Neural progenitor cell (in vitro differentiated cells): ENCODE data around the gene GFOD2. TPM values are rescaled to one million over a fixed set of nuclear protein-coding genes. Genes with fewer than 3 reads are reported as not detected.

ENCODE experiments used
- DNase-seq: peaks from one replicate; pipeline ENCODE4 v3.0.0-alpha.2; 2016; ENCODE audit warnings: low spot score
- H2AFZ ChIP-seq: fragments of 200-600 bp; sonication (generic); replicated peaks from 2 replicates; pipeline ENCODE4 v1.6.1; 2016; ENCODE audit warnings: antibody characterized with exemption
- H3F3A ChIP-seq: fragments of 200-600 bp; sonication (generic); 2 replicates; pipeline ENCODE4 v1.6.1; 2016; ENCODE audit warnings: antibody characterized with exemption, low read depth
- H3K27ac ChIP-seq: fragments of 200-600 bp; sonication (generic); 2 replicates; pipeline ENCODE4 v1.5.1; 2016; ENCODE audit warnings: mild to moderate bottlenecking
- H3K27me3 ChIP-seq: fragments of 200-600 bp; sonication (generic); 2 replicates; pipeline ENCODE4 v1.6.1; 2016; ENCODE audit warnings: mild to moderate bottlenecking, moderate library complexity
- H3K36me3 ChIP-seq: fragments of 200-600 bp; sonication (generic); 2 replicates; pipeline ENCODE4 v1.5.1; 2016
- H3K4me1 ChIP-seq: fragments of 200-600 bp; sonication (generic); 2 replicates; pipeline ENCODE4 v1.6.1; 2016; ENCODE audit warnings: mixed run types
- H3K4me2 ChIP-seq: fragments of 200-600 bp; sonication (generic); 2 replicates; pipeline ENCODE4 v1.6.1; 2016
- H3K4me3 ChIP-seq: fragments of 200-600 bp; sonication (generic); 2 replicates; pipeline ENCODE4 v1.5.1; 2016
- H3K79me2 ChIP-seq: fragments of 200-600 bp; sonication (generic); 2 replicates; pipeline ENCODE4 v1.6.1; 2016; ENCODE audit warnings: low read depth
- H3K9ac ChIP-seq: fragments of 200-600 bp; sonication (generic); 2 replicates; pipeline ENCODE4 v1.6.1; 2016
- H3K9me3 ChIP-seq: fragments of 200-600 bp; sonication (generic); 2 replicates; pipeline ENCODE4 v1.5.1; 2016; ENCODE audit warnings: low read depth
- H4K20me1 ChIP-seq: fragments of 200-600 bp; sonication (generic); 2 replicates; pipeline ENCODE4 v1.6.1; 2016; ENCODE audit warnings: low read depth
- H3K27ac Mint-ChIP-seq: 3 replicates; pipeline ENCODE4 v1.8.0; 2021; ENCODE audit warnings: mixed read lengths
- H3K27me3 Mint-ChIP-seq: 2 replicates; pipeline ENCODE4 v1.8.0; 2022; ENCODE audit warnings: low read depth, mild to moderate bottlenecking, inconsistent platforms, moderate library complexity, mixed read lengths; ENCODE audit not compliant: insufficient read depth
- H3K36me3 Mint-ChIP-seq: 3 replicates; pipeline ENCODE4 v1.8.0; 2021; ENCODE audit warnings: mixed read lengths
- H3K4me1 Mint-ChIP-seq: 3 replicates; pipeline ENCODE4 v1.8.0; 2021; ENCODE audit warnings: mixed read lengths
- H3K4me3 Mint-ChIP-seq: 3 replicates; pipeline ENCODE4 v1.8.0; 2021; ENCODE audit warnings: mild to moderate bottlenecking, moderate library complexity, mixed read lengths
- H3K9me3 Mint-ChIP-seq: 3 replicates; pipeline ENCODE4 v1.8.0; 2020; ENCODE audit warnings: mixed read lengths
- EZH2 ChIP-seq: fragments of 200-600 bp; sonication (generic); IDR thresholded peaks from 2 replicates; pipeline ENCODE4 v1.6.1; 2017; ENCODE audit warnings: antibody characterized with exemption, mild to moderate bottlenecking, moderate library complexity
- EZH2phosphoT487 ChIP-seq: fragments of 200-600 bp; sonication (generic); IDR thresholded peaks from 2 replicates; pipeline ENCODE4 v1.6.1; 2017; ENCODE audit warnings: antibody characterized with exemption
- total RNA-seq: library from RNA; depleted of rRNA; stranded (reverse); fragments of >200 nt; gene quantifications from 2 replicates; pipeline ENCODE4 v1.2.3, GENCODE V29; 2015; ENCODE audit warnings: low replicate concordance
- TF ChIP-seq, protein P1 (sequence below): fragments of 200-600 bp; sonication (generic); IDR thresholded peaks from 2 replicates; pipeline ENCODE4 v1.5.1; 2017; ENCODE audit warnings: antibody characterized with exemption, mild to moderate bottlenecking

Gene GFOD2
- total RNA-seq, 1 donor from 2014 or later = 13.2 TPM

DNA sequence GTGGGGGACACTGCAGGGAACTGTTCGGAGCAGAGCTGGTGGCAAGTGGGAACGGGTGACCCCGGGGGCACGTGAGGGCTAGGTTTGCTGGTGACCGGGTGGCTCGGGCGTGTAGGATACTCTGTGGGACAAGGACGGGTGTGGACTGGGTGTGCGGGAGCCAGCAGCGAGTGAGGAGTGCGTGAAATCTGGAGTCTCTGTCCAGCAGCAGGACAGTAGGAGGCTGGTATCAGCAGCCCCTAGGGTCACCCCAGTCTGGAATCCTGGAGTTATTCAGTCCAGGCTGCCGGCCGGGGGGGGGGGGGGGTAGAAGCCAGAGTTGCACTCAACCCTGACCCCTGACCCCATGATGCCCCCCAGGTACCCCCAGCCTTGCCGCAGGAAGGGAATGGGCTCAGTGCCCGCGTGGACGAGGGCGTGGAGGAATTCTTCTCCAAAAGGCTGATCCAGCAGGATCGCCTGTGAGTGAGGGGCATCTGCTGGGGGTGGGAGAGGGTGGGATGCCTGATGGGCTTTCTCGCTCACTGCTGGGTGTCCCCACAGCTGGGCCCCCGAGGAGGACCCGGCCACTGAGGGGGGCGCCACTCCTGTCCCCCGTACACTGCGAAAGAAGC lies 65.2 kb downstream of the GFOD2 start:
- peaks cover 10% of the 10 kb centered on the region for H3K4me1 Mint-ChIP-seq
- DNase-seq = no peak
- H3K36me3 Mint-ChIP-seq = no peaks in the 10 kb centered on the region
- H3K4me1 ChIP-seq = peaks cover 7% of the 10 kb centered on the region
- no peaks in the 10 kb centered on the region for H3K9me3 Mint-ChIP-seq
- peaks cover 69% of the 10 kb centered on the region for H4K20me1 ChIP-seq
- no peak overlapping the region for H3K27ac ChIP-seq
- peaks cover 37% of the 10 kb centered on the region for H3K27me3 Mint-ChIP-seq
- H2AFZ ChIP-seq = no peak overlapping the region
- H3K79me2 ChIP-seq = peaks cover 2% of the 10 kb centered on the region
- H3F3A ChIP-seq = peaks cover 8% of the 10 kb centered on the region
- peak overlapping the region; percentile 83 for H3K4me2 ChIP-seq
- H3K36me3 ChIP-seq = no peaks in the 10 kb centered on the region
- H3K9me3 ChIP-seq = no peaks in the 10 kb centered on the region
- TF ChIP-seq, protein P1, sequence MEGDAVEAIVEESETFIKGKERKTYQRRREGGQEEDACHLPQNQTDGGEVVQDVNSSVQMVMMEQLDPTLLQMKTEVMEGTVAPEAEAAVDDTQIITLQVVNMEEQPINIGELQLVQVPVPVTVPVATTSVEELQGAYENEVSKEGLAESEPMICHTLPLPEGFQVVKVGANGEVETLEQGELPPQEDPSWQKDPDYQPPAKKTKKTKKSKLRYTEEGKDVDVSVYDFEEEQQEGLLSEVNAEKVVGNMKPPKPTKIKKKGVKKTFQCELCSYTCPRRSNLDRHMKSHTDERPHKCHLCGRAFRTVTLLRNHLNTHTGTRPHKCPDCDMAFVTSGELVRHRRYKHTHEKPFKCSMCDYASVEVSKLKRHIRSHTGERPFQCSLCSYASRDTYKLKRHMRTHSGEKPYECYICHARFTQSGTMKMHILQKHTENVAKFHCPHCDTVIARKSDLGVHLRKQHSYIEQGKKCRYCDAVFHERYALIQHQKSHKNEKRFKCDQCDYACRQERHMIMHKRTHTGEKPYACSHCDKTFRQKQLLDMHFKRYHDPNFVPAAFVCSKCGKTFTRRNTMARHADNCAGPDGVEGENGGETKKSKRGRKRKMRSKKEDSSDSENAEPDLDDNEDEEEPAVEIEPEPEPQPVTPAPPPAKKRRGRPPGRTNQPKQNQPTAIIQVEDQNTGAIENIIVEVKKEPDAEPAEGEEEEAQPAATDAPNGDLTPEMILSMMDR = no peak
- TF ChIP-seq EZH2phosphoT487 = no peak
- no peak for TF ChIP-seq EZH2
- H3K9ac ChIP-seq = no peak overlapping the region
- H3K4me3 Mint-ChIP-seq = peak overlapping the region; percentile 91
- peaks cover 36% of the 10 kb centered on the region for H3K27me3 ChIP-seq
- H3K27ac Mint-ChIP-seq = no peak overlapping the region
- peak overlapping the region; percentile 46 for H3K4me3 ChIP-seq

DNA sequence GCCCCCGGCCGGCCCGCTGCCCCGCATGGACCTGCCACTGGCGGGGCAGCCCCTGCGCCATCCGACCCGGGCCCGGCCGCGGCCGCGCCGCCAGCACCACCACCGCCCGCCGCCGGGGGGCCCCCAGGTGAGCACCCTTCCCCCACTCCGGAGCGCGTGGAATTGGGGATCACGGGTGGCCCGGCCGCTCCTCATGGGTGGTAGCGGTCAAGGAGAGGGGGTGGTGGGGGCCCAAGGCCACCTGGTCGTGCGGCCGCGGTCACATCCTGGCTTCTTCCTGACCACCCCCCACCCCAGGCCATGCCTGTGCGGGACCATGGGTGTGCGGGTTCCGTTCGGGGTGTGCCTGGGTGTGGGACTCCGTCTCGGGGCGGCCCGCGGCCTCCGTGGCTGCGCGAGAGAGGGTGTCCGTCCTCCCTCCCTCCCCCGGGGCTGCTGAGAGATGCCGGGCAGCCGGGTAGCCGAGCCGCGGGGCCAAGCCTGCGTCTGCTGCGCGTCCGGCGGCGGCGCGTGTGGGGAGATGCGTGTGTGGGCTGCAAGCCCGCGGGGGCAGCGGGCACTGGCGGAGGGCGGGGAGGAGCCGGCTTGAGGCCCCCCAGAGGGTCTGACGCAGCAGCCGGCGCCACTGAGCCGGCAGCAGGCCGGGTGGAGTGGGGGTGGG lies 65.9 kb downstream of the GFOD2 start:
- peaks cover 62% of the 10 kb centered on the region for H4K20me1 ChIP-seq
- peak; percentile 51 for DNase-seq
- peaks cover 8% of the 10 kb centered on the region for H3F3A ChIP-seq
- H3K27ac Mint-ChIP-seq = no peak overlapping the region
- no peaks in the 10 kb centered on the region for H3K36me3 ChIP-seq
- H3K4me1 Mint-ChIP-seq = peaks cover 10% of the 10 kb centered on the region
- H3K9ac ChIP-seq = no peak overlapping the region
- H3K4me3 ChIP-seq = peak overlapping the region; percentile 46
- no peaks in the 10 kb centered on the region for H3K36me3 Mint-ChIP-seq
- H3K4me3 Mint-ChIP-seq = peak overlapping the region; percentile 91
- H3K79me2 ChIP-seq = no peaks in the 10 kb centered on the region
- H3K9me3 ChIP-seq = no peaks in the 10 kb centered on the region
- H3K27me3 Mint-ChIP-seq = peaks cover 37% of the 10 kb centered on the region
- H3K4me2 ChIP-seq = peak overlapping the region; percentile 83
- peaks cover 7% of the 10 kb centered on the region for H3K4me1 ChIP-seq
- no peak overlapping the region for H2AFZ ChIP-seq
- peaks cover 42% of the 10 kb centered on the region for H3K27me3 ChIP-seq
- TF ChIP-seq, protein P1 = peak; percentile 40
- TF ChIP-seq EZH2 (peak; percentile 78), EZH2phosphoT487 (peak; percentile 69)
- no peak overlapping the region for H3K27ac ChIP-seq
- H3K9me3 Mint-ChIP-seq = no peaks in the 10 kb centered on the region

DNA sequence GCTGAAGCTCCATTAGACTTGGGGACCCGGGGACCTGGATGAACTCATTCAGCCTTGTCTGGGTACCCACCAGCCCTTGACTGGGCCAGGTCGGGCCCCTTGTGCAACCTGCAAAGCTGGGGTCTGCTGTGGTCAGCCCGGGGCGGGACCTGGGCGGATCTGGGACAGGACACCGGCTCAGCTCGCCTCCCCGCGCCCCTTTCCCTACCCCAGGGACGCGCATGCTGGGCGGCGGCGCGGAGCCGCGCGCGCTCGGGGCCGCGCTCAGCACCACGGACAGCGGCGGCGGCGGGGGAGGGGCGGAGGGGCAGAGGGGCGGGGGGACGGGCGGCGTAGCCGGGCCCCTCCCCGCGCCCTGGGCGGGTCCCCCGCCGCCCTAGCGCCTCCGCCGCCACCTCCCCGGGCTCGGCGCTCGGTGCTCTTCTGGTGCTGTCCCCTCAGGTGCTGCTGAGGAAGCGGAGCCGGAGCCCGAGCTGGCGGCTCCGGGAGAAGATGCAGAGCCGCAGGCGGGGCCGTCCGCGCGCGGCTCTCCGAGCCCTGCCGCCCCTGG lies 66.5 kb downstream of the GFOD2 start:
- peaks cover 37% of the 10 kb centered on the region for H3K27me3 Mint-ChIP-seq

More for the DNA sequence above, 66.5 kb downstream of the GFOD2 start:
- H4K20me1 ChIP-seq = peaks cover 57% of the 10 kb centered on the region
- H3K9me3 ChIP-seq = no peaks in the 10 kb centered on the region
- TF ChIP-seq EZH2 = no peak
- H3K36me3 ChIP-seq = no peaks in the 10 kb centered on the region
- H3K4me3 ChIP-seq = peak overlapping the region; percentile 46
- DNase-seq = peak; percentile 88
- Mint-ChIP-seq H3K4me3 (no peak overlapping the region), H3K9me3 (no peaks in the 10 kb centered on the region), H3K36me3 (no peaks in the 10 kb centered on the region), H3K4me1 (peaks cover 10% of the 10 kb centered on the region), H3K27ac (no peak overlapping the region)
- no peak overlapping the region for H3K9ac ChIP-seq
- H3K4me2 ChIP-seq = peak overlapping the region; percentile 83
- peaks cover 48% of the 10 kb centered on the region for H3K27me3 ChIP-seq
- no peak overlapping the region for H2AFZ ChIP-seq
- no peaks in the 10 kb centered on the region for H3K79me2 ChIP-seq
- peaks cover 8% of the 10 kb centered on the region for H3F3A ChIP-seq
- H3K4me1 ChIP-seq = peaks cover 7% of the 10 kb centered on the region
- H3K27ac ChIP-seq = no peak overlapping the region
